PC-3 (cell line): ENCODE data around the gene TGM4.

Experiments used
- EZH2 ChIP-seq: fragments of 300-600 bp; sonication (generic); IDR thresholded peaks from one replicate; pipeline ENCODE4 v1.6.1; 2017; ENCODE audit warnings: antibody characterized with exemption, mild to moderate bottlenecking, low read length; ENCODE audit not compliant: unreplicated experiment
- TF ChIP-seq, protein P1 (sequence below): fragments of 300-600 bp; sonication (generic); conservative IDR thresholded peaks from 2 replicates; pipeline ENCODE4 v1.5.1; 2017; ENCODE audit warnings: antibody characterized with exemption, low read depth, mild to moderate bottlenecking, low read length

- TF ChIP-seq, protein P1, sequence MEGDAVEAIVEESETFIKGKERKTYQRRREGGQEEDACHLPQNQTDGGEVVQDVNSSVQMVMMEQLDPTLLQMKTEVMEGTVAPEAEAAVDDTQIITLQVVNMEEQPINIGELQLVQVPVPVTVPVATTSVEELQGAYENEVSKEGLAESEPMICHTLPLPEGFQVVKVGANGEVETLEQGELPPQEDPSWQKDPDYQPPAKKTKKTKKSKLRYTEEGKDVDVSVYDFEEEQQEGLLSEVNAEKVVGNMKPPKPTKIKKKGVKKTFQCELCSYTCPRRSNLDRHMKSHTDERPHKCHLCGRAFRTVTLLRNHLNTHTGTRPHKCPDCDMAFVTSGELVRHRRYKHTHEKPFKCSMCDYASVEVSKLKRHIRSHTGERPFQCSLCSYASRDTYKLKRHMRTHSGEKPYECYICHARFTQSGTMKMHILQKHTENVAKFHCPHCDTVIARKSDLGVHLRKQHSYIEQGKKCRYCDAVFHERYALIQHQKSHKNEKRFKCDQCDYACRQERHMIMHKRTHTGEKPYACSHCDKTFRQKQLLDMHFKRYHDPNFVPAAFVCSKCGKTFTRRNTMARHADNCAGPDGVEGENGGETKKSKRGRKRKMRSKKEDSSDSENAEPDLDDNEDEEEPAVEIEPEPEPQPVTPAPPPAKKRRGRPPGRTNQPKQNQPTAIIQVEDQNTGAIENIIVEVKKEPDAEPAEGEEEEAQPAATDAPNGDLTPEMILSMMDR, result no peak
- TF ChIP-seq EZH2, result no peak
These were observed 29.3 kb downstream of the TGM4 start for GRCh38 chr3:44903751-44904150.
